Measurements from ENCODE around the gene FAM118A. TPM values are rescaled to one million over a fixed set of nuclear protein-coding genes. Genes with fewer than 3 reads are reported as not detected.

FAM118A gene
- total and polyA plus RNA-seq, 2 of the 8 experiments (the other 6 are each of a cell fraction or from before 2014, with no cell fraction given): 8.5 to 18.6 TPM

DNA sequence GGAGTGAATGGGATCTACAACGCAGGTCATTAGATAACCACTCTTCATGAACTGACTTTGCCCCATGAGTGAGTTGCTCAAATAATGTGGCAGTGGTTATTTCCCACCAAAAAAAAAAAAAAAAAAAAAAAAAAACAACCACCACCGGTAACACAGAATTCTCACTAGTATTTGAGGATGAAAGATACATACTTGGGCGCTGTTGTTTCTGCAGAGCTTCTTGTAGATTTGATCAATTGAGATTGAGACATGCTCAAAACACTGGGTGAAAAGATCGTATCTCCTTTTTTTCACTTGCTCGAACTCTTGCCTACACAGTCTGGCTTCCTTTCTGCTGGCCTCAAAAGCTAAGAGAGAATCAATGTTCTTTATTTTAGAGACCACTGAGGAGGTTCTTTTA lies 44.1 kb downstream of the FAM118A start:
- DNase-seq (ENCODE audit: low read depth in 1 of 2, low spot score in 2 of 2) (no peak), FAIRE-seq (no peak)
- H3K14ac ChIP-seq (ENCODE audit: insufficient read length): no peak overlapping the region
- H3K23me2 ChIP-seq (ENCODE audit: low read depth, low read length): no peaks in the 10 kb centered on the region
- no peak overlapping the region for H2BK120ac ChIP-seq (replicated peaks; ENCODE audit: low read depth, low read length)
- no peak overlapping the region for H2AK5ac ChIP-seq (ENCODE audit: low read depth, low read length)
- 93% methylated on average over 4 of the region's 5 CpGs; no CpG with 5 or more reads in 1 of the 2 experiments for WGBS, 2 experiments (ENCODE audit: extremely low coverage in 1 of 2, insufficient coverage in 1 of 2, insufficient read length in 1 of 2, insufficient replicate concordance in 2 of 2, low coverage in 1 of 2, low lambda C conversion rate in 2 of 2, missing lambda C conversion rate in 1 of 2)
- no peak overlapping the region for H3K4ac ChIP-seq (replicated peaks; ENCODE audit: insufficient read length, low read depth, low read length)
- H3K56ac ChIP-seq (replicated peaks; ENCODE audit: insufficient read length, low read depth, low read length): no peak overlapping the region
- ChIA-PET CTCF (ENCODE audit: partially characterized antibody) (interaction anchor here (0.7 kb wide), 1 partner anchor 84 kb away, joined by 4 read pairs; no protein-coding TSS in a partner anchor), POLR2A (ENCODE audit: partially characterized antibody) (no interaction called here)
- no peak overlapping the region for H3K23ac ChIP-seq (ENCODE audit: insufficient read length)
- H2BK15ac ChIP-seq (ENCODE audit: low read length): no peak overlapping the region
- no peak overlapping the region for H4K91ac ChIP-seq (replicated peaks; ENCODE audit: insufficient read length, low read length)
- no peak overlapping the region for H3K9ac ChIP-seq (replicated peaks in 1 of 4; ENCODE audit: extremely low read depth in 1 of 4, low read depth in 3 of 4, low read length in 3 of 4)
- H4K20me1 ChIP-seq (replicated peaks in 1 of 2; ENCODE audit: control insufficient read depth in 1 of 2, insufficient read depth in 2 of 2, low read length in 2 of 2): no peaks in the 10 kb centered on the region
- H3K79me2 ChIP-seq (ENCODE audit: control insufficient read depth in 1 of 2, insufficient read depth in 2 of 2, low read length in 2 of 2): no peaks in the 10 kb centered on the region
- H3K79me1 ChIP-seq (ENCODE audit: low read depth, low read length): no peaks in the 10 kb centered on the region
- H3K9me3 ChIP-seq (ENCODE audit: insufficient read depth in 2 of 2, low read depth in 1 of 2, low read length in 1 of 2): no peaks in the 10 kb centered on the region
- H3K27ac ChIP-seq (ENCODE audit: low read depth, low read length): no peak overlapping the region
- H3K18ac ChIP-seq (ENCODE audit: extremely low read depth, low read length): no peak overlapping the region
- H4K8ac ChIP-seq (ENCODE audit: extremely low read depth, insufficient read depth, low read length): no peak overlapping the region
- no peak overlapping the region for H3K4me2 ChIP-seq (ENCODE audit: insufficient read depth in 1 of 2, low read depth in 2 of 2, low read length in 2 of 2)
- no peaks in the 10 kb centered on the region for H3K36me3 ChIP-seq (ENCODE audit: control insufficient read depth in 2 of 4, insufficient read depth in 4 of 4, low read length in 3 of 4)
- H2BK20ac ChIP-seq (ENCODE audit: low read length): no peak overlapping the region
- no peak overlapping the region for H4K5ac ChIP-seq (ENCODE audit: insufficient read length, low read depth, low read length)
- H2AFZ ChIP-seq (ENCODE audit: low read length): no peak overlapping the region
- no peak overlapping the region for H2BK5ac ChIP-seq (ENCODE audit: low read depth, low read length)
- no peak overlapping the region for H2BK12ac ChIP-seq (ENCODE audit: low read depth, low read length)
- H3K4me3 ChIP-seq (ENCODE audit: extremely low read depth in 1 of 4, insufficient read depth in 2 of 4, low read depth in 3 of 4, low read length in 4 of 4): no peak overlapping the region
- no peaks in the 10 kb centered on the region for H3K27me3 ChIP-seq (replicated peaks in 1 of 4; ENCODE audit: control insufficient read depth in 3 of 4, extremely low read depth in 1 of 4, insufficient read depth in 3 of 4, low read length in 3 of 4)
- H3K4me1 ChIP-seq (replicated peaks in 1 of 4; ENCODE audit: control insufficient read depth in 3 of 4, insufficient read depth in 4 of 4, low read length in 3 of 4): no peaks in the 10 kb centered on the region
- TF ChIP-seq POLR2A (IDR thresholded peaks at IDR 0.05; ENCODE audit: control extremely low read depth in 1 of 2, low read depth in 2 of 2, low read length in 2 of 2) (no peak), SP1 (IDR thresholded peaks at IDR 0.05; ENCODE audit: low read depth, low read length) (no peak), EZH2 (IDR thresholded peaks at IDR 0.05; ENCODE audit: low read depth, low read length, severe bottlenecking) (no peak), CEBPB (IDR thresholded peaks at IDR 0.05; ENCODE audit: low read depth, low read length) (no peak)
